ENCODE results near the gene DDX43.

GRCh38 chr6:73371984-73372383 is 22.6 kb upstream of the DDX43 start:
- TF ChIP-seq CTCF (IDR thresholded peaks at IDR 0.05): no peak
- no peak for TF ChIP-seq POLR2AphosphoS5 (IDR thresholded peaks at IDR 0.05; ENCODE audit: low read depth, low read length)
- TF ChIP-seq REST (IDR thresholded peaks at IDR 0.05; ENCODE audit: insufficient read depth in 1 of 2, low read depth in 2 of 2, low read length in 1 of 2): no peak

Data from Panc1 (cell line).